Activated CD4-positive, alpha-beta T cell treated with anti-CD3 and anti-CD28 coated beads, Interleukin-2, amount 50 U/mL, for 4 hours (primary cell): ENCODE data around the gene LNP1.
"Not testable (repeated sequence)": the region's sequence is repeated elsewhere in the genome, so short reads cannot be mapped to it uniquely, and the experiment has no call there.

ENCODE experiments used
- DNase-seq, 2 experiments: peaks; one replicate each; pipeline ENCODE4 v3.0.0-alpha.2; 2020

LNP1 gene, protein sequence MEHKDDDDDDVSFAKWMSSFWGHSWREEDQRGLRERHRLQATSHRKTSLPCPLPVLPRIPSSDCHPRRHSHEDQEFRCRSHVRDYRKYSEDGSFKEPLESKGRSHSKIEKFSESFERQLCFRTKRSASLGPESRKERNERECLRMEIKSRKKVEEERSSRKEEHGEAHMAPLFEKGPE

DNA sequence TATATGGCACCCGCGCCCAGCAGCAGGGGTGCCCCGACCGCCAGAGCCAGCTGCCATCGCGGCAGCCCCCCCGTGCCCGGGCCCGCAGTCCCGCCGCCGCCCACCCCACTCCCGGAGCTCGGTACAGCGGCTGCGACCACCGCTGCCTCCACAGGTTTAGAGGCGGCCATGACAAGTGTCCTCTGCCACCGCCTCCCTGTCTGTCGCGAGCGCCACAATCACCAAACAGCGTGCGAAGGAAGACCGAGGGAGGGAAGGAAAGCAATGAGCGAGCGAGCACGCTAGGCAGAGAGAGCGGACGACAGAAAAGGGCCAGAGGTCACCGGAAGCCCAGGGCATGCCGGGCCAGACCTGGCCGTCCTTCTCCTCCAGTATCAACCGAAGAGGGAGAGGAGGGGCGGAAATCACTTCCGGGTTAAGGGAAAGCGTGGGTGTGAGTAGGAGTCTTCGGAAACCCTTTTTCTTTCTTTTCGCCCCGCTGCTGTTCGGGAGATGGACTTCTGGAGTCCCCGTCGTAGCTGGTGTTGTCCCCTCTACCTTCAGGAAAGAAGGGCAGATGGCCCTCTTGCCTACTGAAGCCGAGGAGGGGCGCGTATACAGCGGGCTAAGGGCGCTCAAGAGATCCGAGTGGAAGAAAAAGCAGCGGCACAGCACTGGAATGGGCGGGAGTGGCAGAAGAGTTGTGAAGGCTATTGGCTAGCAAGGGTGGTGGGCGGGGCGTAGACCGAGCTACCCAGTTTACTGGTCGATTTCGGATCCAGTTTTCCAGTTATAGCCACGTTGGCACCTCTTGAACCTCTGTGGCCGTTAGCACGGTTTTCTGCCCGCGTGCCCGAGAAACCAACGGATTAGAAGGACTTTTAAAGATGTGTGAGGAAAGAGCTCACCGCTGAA is at the start of gene LNP1, which contains the start of gene TOMM70:
LNP1 (plus strand) TSS at position 760 of the 894 bp plus-strand sequence. CDS start 28,191 bp downstream, outside the sequence.
TOMM70 (minus strand) TSS at position 310 of the 894 bp plus-strand sequence; CDS start at position 170, 140 bp downstream.
- peak; percentile 95 for DNase-seq

DNA sequence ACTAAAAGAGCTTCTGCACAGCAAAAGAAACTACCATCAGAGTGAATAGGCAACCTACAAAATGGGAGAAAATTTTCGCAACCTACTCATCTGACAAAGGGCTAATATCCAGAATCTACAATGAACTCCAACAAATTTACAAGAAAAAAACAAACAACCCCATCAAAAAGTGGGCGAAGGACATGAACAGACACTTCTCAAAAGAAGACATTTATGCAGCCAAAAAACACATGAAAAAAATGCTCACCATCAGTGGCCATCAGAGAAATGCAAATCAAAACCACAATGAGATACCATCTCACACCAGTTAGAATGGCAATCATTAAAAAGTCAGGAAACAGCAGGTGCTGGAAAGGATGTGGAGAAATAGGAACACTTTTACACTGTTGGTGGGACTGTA is 49.6 kb upstream of the LNP1 start:
- DNase-seq = not testable (repeated sequence)

DNA sequence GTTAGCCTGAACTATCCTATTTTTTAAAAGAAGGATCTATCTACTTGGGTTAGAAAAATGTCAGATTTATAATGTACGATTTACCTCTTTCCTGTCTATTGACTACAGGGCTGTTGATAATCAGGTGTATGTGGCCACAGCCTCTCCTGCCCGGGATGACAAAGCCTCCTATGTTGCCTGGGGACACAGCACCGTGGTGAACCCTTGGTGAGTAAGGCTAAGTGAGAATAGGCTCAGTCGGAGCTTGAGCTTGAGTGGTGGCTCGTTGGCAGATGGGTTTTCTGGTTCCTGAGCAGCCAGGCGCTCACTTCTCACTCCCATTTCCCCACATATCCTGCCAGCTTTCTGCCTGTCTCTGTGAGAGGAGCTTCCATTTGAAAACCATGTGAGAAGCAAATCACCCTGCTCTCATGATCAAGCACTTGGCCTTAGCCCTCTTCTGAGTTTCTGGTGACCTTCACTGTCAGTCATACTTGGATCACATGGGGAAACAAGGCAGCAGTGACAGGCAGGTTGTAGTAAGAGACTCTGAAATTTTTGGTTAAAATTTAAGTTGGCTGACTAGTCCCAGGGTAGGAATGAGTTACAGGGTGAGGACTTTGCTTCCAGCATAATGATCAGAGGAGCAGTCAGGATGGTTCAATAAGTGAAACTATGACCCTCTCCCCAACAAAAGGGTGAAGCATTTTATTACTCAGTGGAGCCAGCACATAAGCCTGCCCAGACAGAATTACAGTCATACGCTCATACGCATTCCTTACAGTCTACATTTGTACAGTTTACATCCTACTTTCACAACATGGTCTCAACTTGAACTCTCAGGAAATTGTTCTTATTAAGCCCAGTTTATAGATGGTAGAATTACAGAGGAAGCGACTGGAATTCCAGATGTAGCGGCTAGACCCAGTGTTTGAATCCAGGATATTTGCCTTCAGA is 48.8 kb upstream of the LNP1 start:
- no peak for DNase-seq

DNA sequence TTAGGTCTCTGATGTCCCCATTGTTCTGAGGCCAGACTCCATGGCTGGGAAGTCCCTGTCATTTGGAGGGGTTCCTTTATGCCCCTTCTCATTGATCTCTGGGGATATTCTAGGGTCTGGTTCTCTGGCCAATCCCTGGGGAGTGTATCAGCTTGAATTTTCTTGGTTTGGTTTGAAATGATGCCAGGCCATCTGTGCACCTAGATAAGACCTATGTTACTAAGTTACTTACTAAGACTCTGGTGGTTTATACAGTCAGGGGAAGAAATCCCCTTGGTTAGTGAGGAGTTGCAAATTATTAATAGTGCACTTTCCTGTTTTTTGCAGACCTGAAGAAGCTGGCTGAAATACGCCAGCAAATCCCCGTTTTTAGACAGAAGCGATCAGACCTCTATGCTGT is 46.5 kb upstream of the LNP1 start:
- no peak for DNase-seq

DNA sequence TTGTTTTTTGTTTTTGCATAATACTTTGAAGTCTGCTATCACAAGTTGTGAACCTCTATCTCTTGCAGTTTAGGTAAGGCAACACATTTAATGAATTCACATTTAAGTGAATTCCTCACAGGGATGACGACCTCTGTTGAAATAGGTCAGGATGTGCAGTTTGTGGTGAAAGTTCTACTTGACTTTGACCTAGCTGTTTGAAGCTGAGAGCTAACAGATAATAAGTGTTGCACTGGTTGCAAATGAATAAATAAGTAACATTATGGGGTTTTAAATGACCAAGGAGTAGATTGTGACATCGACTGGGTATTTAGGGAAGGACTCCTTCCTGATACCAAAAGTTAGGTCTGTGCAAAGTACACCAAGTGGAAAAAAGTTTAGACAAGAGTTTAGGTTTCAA is 42.9 kb upstream of the LNP1 start:
- no peak for DNase-seq

DNA sequence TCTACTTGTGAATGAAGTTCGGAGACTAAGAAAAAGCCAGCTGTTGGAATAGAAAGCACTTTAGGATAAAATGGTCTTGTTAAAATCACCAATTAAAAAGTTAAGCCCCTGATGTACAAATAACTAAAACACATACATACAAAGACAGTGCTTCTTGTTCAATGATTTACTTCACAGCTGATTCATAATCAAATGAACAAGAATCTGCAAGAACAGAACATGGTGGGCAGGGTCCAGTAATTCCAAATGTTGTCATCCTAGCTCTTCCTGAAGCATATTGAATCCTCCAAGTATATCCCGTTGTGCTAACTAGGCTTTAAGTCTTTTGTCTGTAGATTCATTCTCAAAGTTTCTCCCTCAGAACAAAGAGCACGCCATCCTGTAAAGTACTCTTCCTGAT is 42.3 kb upstream of the LNP1 start:
- no peak for DNase-seq

DNA sequence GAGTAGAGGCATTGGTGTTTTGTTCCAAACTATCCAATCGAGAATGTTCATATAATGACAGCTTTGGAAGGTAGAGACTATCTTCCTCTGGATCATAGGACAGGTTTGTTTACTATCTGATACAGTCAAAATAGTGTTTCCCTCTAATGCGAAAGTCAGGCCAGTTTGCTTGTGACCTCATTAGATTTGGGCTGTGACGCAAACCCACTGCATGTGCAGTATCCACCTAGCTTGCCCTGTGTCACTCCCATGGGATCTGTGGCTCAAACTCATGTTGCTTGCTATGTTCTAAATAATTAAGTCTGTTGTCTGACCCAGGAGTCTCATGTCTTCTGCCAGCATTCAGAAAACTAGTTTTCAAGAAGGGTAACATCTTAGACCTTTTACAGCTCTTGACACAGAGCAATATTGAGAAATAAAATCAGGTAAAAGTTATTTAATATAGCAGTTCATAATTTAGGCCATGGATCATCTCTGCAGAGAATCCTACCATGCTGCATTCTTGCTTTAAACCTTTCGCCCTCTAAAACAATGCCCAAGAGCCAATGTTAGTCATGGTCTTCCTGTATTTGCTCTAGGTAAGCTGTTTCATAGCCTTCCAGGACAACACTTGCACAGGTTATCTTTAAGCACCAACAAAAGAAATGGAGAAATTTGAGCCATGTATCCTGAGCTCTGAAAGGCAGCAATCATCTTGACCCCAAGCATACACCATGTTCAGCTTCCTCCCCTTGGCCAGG is 40.4 kb upstream of the LNP1 start:
- DNase-seq = no peak

DNA sequence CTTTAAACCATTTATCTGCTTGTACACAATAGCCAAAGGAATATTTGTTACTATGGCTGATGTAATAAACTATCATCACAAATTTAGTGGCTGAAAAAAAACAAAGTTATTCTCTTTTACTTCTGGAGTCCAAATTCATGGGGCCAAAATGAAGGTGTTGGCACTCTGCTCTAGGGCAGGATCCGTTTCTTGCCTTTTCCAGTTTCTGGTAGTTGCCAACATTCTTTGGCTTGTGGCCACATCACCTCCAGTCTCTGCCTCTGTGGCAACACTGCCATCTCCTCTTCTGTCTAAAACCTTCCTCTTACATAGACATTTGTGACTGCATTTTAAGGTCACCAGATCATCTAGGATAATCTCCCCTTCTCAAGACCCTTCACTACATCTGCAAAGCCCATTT is 39.4 kb upstream of the LNP1 start:
- DNase-seq = no peak

DNA sequence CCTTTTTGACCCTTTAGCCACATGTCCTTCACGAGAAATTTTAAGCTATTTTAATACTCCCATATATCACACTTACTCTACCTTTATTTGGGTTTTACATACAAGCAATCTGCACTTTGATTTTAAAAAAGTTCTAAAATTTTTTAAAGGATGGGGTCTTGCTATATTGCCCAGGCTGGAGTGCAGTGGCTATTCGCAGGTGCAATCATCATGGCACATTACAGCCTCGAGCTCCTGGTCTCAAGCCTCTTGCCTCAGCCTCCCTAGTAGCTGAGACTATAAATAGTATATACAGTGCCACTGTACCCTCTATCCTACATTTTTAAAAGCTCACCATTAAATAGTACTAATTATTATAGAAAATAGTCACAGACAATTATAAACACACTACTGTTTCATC is 36.9 kb upstream of the LNP1 start:
- DNase-seq = no peak

DNA sequence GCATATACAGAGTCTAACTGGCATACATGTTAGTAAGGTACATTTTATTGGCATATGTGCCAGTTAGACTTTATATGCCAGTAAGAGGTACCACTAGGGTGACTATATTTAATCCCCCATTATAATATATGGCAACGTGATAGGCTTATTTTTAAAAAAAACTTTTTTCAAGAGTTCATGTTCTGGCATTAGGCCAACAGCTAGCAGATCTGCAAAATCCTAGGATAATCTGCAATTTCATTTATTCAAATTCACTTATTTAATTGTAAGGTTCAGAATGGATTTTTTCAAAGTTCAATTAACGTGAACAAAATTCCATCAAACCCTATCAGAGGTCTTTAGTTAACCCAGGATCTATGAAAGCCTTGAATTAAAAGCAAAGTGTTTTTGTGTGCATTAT is 34.9 kb upstream of the LNP1 start:
- DNase-seq = no peak

DNA sequence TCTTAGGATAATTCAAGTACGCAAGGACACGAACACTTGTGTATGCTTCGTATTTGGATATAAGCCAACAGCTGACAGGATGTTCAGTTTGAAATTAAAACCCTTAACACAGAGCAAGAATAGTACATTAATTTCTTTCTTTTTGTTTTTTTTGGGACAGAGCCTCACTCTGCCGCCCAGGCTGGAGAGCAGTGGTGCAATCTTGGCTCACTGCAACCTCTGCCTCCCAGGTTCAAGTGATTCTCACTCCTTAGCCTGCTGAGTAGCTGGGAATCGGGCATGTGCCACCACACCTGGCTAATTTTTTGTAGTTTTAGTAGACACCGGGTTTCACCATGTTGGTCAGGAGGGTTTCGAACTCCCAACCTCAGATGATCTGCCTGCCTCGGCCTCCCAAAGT is 32.9 kb upstream of the LNP1 start:
- no peak for DNase-seq

DNA sequence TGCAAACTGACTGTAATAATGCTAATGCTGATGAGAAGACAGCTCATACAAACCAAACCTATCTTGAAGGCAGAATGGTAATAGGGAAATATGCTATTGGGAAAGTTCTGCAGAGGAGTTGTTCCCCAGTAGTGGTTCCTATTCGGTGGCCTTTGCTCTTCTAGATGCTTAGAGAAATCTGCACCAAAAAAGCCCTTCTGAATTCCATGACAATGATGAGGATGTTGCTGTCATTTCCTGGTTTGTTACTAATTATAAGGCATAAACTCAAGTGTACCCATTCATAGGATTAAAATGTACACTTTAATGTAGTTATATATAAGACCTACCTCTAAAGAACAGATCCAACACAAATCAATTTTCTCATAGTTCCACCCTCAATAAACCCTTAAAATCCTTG is 30.6 kb upstream of the LNP1 start:
- no peak for DNase-seq

DNA sequence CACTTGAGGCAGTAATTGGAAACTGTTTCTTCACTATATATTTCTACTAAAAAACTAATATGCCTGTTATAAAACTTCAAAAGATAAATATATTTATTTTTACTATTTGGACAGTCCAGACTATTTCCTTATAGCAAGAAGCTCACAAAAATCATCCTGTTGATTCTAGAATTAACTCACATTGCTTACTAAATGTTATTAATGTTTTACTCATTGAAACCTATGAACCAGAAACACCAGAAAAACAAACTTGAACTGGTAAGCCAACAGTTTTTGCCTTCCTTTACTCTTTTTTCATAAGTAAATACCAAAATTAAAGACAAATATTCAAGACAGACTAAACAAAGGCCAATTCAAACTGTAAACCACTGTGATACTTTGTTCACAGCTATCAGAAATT is 26.8 kb upstream of the LNP1 start:
- DNase-seq = no peak

DNA sequence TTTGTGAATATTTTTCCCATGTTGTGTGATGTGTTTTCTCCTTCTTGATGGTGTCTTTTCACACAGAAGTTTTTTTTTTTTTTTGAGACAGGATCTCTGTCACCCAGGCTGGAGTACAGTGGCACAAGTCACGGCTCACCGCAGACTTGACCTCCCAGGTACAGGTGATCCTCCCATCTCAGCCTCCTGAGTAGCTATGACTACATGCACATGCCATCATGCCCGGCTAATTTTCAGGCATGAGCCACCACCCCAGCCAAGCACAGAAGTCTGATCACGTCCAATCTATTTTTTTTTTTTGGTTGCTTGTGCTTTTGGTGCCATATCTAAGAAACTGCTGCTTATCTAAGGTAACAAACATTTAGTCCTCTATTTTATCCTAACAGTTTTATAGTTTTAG is 25.0 kb upstream of the LNP1 start:
- no peak for DNase-seq

DNA sequence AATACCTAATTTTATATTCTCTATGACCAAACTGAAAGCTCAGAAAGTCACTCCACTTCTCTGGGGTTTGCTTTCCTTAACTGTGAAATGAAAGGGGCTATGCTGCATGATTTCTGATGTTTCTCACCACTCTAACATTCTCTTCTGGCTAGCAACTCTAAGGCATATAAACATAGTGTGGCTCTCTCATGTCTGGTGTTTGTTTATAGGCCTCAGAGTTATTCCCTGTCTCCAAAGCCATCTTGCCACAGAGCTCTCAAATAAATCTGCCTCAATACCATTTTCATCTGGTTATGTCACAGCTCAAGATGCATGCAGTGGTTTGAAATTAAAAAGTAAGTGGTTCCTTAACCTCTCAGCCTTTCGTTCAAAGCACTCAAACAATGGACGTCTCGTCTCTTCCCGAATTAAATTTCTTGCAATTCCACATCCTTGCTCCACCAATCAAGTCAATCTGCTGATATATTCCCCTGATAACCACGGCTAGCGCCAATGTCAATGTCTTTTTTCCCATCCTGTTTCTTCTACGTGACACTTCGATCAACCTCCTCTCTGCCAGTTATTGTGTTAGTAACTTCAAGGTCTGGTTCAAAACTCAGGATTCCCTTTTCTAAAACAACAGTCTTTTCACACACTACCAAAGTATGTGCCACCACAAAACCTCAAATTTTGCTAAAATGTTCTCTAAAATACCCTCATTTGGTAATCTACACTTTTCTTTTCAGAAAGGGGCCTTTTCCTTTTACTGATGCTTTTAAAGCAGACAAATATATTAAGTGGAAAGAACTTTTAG is 16.4 kb upstream of the LNP1 start:
- no peak for DNase-seq

DNA sequence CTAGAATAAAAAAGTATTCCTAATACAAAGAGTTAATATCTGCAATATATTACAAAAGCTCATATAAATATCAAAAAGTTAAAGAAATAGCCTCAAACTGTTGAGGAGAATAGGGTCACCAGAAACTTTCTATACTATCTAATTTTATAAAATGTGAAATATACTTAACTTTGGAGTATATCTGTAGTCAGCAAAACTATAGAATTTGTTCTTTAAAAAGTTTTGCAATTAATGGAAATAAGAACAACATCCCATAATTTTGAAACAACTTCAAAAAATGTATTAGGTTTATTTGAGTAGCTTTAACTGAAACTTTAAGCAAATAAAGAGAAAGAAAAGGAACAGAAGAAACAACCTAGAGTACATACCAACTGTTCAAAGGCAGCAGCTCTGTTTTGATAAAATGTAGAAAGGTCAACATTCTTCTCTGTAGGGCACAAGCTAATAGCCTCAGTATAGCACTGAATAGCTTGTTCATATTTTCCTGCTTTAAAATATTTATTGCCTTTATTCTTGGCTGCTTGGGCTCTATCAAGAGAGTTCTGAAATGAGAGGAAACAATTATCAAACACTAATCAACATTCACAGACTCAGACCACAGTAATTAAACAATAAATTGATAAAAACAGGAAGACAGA is 14.8 kb upstream of the LNP1 start:
- no peak for DNase-seq

DNA sequence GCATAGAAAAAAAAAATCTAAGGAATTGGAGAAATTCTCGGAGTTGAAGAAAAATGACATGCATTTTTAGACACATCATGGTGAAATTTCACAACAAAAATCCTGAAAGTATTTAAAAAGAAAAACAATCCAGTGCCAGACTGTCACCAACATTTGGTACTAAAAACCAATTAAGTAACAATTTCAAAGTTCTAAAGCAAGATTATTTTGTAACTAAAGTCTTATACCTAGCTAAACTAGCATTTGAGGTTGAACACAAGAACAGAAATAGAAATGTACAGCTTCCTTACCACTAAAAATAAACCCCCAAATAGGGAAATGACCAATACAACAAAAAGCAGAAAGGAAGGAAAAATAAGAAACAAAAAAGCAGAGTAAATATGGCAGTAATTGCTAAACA is 12.3 kb upstream of the LNP1 start:
- DNase-seq = no peak

DNA sequence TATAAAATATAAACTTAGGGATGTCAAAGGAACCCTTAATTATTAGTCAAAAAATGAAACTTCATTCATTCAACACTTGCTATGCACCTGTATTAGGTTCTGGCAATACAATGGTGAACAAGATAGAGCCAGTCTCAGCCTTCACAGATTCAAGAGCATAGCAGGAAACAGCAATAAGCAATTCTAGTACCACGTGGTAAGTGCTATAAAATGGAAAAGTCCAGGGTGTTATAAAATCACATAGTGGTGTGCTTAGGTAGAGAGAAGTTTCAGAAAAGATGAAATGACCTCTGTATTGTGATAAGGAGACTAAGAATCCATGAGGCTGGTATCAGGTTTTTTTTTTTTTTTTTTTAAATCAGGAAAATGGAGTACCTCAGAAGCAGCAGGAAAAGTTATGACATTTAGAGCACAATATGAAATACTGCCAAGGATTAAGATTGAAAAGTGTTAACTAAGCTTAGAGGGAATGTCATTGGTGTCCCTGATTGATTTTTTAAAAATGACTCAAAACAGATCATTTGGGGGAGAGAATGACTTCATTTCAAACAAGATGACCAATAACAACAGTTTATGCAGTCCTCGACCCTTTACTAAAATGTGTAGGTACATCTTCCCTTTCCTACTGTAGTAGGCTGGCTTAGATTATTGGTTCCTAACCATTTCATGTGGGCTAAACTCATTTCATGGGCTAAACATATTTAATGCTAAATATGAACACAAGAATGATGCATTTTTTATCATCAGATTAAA is 5.5 kb upstream of the LNP1 start:
- DNase-seq = no peak

DNA sequence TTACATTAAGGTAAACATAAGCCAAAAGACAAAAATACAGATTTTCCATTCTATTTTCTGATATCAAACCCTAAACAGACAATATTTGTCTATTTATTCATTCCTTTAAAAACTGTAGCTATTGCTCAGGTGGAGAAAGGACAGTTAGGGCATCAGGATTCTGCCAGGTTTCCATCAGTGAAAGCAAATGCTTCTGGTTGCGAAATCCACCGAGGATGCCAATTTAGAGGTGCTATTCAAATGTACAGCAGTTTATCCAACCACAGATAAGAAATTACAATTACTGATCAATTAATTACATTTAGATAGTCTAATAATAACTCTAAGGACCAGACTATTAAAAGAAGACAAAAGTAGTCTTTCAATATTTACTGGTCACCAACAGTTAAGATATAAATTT is 4.4 kb upstream of the LNP1 start:
- no peak for DNase-seq

DNA sequence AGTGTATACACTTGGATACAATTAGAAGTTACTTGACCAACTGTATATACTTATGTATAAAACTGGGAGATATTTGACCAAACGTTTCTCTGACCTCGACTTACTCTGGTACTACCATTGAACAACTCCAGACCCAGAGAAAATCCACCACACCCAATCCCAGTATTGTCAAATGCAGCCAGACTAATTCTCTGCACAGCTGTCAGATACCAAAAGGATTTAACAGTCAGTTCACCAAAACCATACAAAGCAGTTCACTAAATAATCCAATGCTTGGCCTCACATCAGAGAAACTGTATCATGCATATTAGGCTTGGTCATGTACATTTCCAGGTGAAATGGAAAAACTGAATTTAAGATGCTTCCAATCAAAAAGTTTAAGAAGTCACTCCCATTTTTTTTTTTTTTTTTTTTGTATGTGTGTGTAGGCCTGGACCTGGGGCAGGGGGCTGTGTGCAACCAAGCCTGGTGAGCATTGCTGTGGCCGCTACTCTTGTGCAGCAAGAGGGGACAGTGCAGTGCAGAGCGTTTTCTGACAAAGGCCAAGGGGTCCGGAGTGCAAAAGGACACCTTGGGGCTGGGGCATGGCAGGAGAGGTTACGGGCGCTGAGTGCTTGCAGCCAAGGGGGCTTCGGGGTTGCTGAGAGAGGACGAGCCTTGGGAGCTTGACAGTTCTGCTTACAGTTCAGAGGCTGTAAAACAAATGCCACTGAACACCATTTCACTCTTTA is 1.8 kb upstream of the LNP1 start:
- DNase-seq = no peak
